ENCODE results near the gene SOX14. TPM values are rescaled to one million over a fixed set of nuclear protein-coding genes. Genes with fewer than 3 reads are reported as not detected.

SOX14 gene
- total RNA-seq, result not detected

DNA sequence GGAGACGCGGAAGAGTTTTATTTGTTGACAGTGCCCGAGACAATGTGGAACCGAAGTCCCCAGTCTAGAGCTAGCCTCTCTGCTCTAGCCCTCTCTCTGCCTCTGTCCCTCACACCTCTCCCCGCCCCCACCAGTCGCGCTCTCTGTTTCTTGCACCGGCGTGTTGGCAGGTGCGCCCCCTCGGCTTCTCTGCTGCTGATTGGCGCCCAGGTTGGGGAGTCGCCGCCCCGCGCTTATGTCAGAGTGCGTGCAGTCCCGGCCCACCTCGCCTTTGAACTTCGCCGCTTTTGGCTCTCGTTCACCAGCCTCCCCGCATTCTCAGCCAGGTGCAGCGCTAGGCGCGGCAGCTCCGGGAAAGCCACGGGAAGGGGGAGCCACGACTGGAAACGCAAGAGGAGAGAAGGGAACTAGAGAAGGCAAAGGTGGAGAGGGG lies at the start of gene SOX14:
Gene SOX14, plus strand, starts transcription at position 315 of the 433 bp plus-strand sequence. CDS start 470 bp downstream, outside the sequence.

Other genes with a start within 250 kb of the SOX14 start
- gene CLDN18, start 245.8 kb downstream of the SOX14 start, total RNA-seq, result 0.29 TPM

Data from metanephros (tissue), 1 donor.